Measurements from ENCODE around the gene TRIM9.

TRIM9 gene

GRCh38 chr14:51092965-51093364 is 1.9 kb downstream of the TRIM9 start:
- DNase-seq = no peak

- DNase-seq = no peak
These were observed 5.6 kb downstream of the TRIM9 start for GRCh38 chr14:51089278-51089677.

- no peak for DNase-seq
These were observed 7.9 kb downstream of the TRIM9 start for GRCh38 chr14:51087031-51087441.

GRCh38 chr14:51086044-51086443 is 8.9 kb downstream of the TRIM9 start:
- DNase-seq = no peak

- DNase-seq = no peak
These were observed 9.9 kb downstream of the TRIM9 start for GRCh38 chr14:51084962-51085361.

GRCh38 chr14:51084507-51084906 is 10.4 kb downstream of the TRIM9 start:
- no peak for DNase-seq

- no peak for DNase-seq
These were observed 12.6 kb downstream of the TRIM9 start for GRCh38 chr14:51082349-51082748.

GRCh38 chr14:51081712-51082111 is 13.2 kb downstream of the TRIM9 start:
- DNase-seq = no peak

GRCh38 chr14:51081209-51081608 is 13.7 kb downstream of the TRIM9 start:
- DNase-seq = no peak

GRCh38 chr14:51080645-51081044 is 14.3 kb downstream of the TRIM9 start:
- DNase-seq = no peak

- DNase-seq = no peak
These were observed 15.4 kb downstream of the TRIM9 start for GRCh38 chr14:51079489-51079888.

- DNase-seq = no peak
These were observed 15.8 kb downstream of the TRIM9 start for GRCh38 chr14:51079085-51079484.

GRCh38 chr14:51074701-51075385 is 20.1 kb downstream of the TRIM9 start:
- DNase-seq = no peak

- no peak for DNase-seq
These were observed 21.2 kb downstream of the TRIM9 start for GRCh38 chr14:51073731-51074130.

- DNase-seq = no peak
These were observed 21.9 kb downstream of the TRIM9 start for GRCh38 chr14:51072976-51073375.

- no peak for DNase-seq
These were observed 23.0 kb downstream of the TRIM9 start for GRCh38 chr14:51071857-51072256.

- no peak for DNase-seq
These were observed 24.2 kb downstream of the TRIM9 start for GRCh38 chr14:51070726-51071125.

GRCh38 chr14:51069055-51069454 is 25.9 kb downstream of the TRIM9 start:
- no peak for DNase-seq

- no peak for DNase-seq
These were observed 26.6 kb downstream of the TRIM9 start for GRCh38 chr14:51068268-51068667.

GRCh38 chr14:51067295-51067694 is 27.6 kb downstream of the TRIM9 start:
- DNase-seq = no peak

GRCh38 chr14:51066576-51066975 is 28.3 kb downstream of the TRIM9 start:
- no peak for DNase-seq

GRCh38 chr14:51059032-51059431 is 35.9 kb downstream of the TRIM9 start:
- no peak for DNase-seq

- DNase-seq = no peak
These were observed 36.5 kb downstream of the TRIM9 start for GRCh38 chr14:51058382-51058781.

GRCh38 chr14:51056421-51056820 is 38.5 kb downstream of the TRIM9 start:
- DNase-seq = no peak

- DNase-seq = no peak
These were observed 41.7 kb downstream of the TRIM9 start for GRCh38 chr14:51053157-51053556.
